Fibroblast of lung (primary cell): ENCODE data around the gene NMT1. TPM values are rescaled to one million over a fixed set of nuclear protein-coding genes. Genes with fewer than 3 reads are reported as not detected.
"Not testable (repeated sequence)": the region's sequence is repeated elsewhere in the genome, so short reads cannot be mapped to it uniquely, and the experiment has no call there.

Source experiments
- DNase-seq, 2 donors: peaks; one replicate each; pipeline versions ENCODE4 v3.0.0 to v3.0.0-alpha.2; 2010; ENCODE audit warnings: low read depth in 2 of 2
- H2AFZ ChIP-seq: 2 replicates; pipeline ENCODE4 v1.5.1; 2012; ENCODE audit warnings: low read length, control low read depth, inconsistent platforms
- H3K27ac ChIP-seq: 2 replicates; pipeline ENCODE4 v1.5.1; 2011; ENCODE audit warnings: low read length, control low read depth; ENCODE audit not compliant: insufficient read depth
- H3K27me3 ChIP-seq: 2 replicates; pipeline ENCODE4 v1.5.1; 2011; ENCODE audit warnings: mild to moderate bottlenecking, low read length; ENCODE audit not compliant: control insufficient read depth, insufficient read depth
- H3K36me3 ChIP-seq: 2 replicates; pipeline ENCODE4 v1.5.1; 2011; ENCODE audit warnings: low read length; ENCODE audit not compliant: control insufficient read depth, insufficient read depth
- H3K4me1 ChIP-seq: 2 replicates; pipeline ENCODE4 v1.5.1; 2011; ENCODE audit warnings: low read length; ENCODE audit not compliant: control insufficient read depth, insufficient read depth; ENCODE audit errors: extremely low read depth
- H3K4me2 ChIP-seq: 2 replicates; pipeline ENCODE4 v1.5.1; 2011; ENCODE audit warnings: low read length, control low read depth; ENCODE audit not compliant: insufficient read depth; ENCODE audit errors: extremely low read depth
- H3K4me3 ChIP-seq, 4 experiments: fragments of 200-600 bp in 1 of 4; sonication (generic) in 1 of 4; replicated peaks in 1 of 4; 2 replicates each; pipeline ENCODE4 v1.5.1; 2011 to 2016; ENCODE audit warnings: low read length in 4 of 4, low read depth in 3 of 4, mild to moderate bottlenecking in 3 of 4, control low read depth in 2 of 4, inconsistent platforms in 1 of 4, mixed read lengths in 1 of 4; ENCODE audit not compliant: insufficient read depth in 1 of 4; ENCODE audit errors: control extremely low read depth in 1 of 4
- H3K79me2 ChIP-seq: 2 replicates; pipeline ENCODE4 v1.5.1; 2012; ENCODE audit warnings: mild to moderate bottlenecking, low read length, inconsistent platforms; ENCODE audit not compliant: control insufficient read depth, insufficient read depth
- H3K9ac ChIP-seq: 2 replicates; pipeline ENCODE4 v1.5.1; 2011; ENCODE audit warnings: mild to moderate bottlenecking, low read length, control low read depth; ENCODE audit not compliant: insufficient read depth
- H3K9me3 ChIP-seq: 2 replicates; pipeline ENCODE4 v1.5.1; 2012; ENCODE audit warnings: low read depth, low read length; ENCODE audit not compliant: control insufficient read depth, insufficient read depth
- H4K20me1 ChIP-seq: 2 replicates; pipeline ENCODE4 v1.5.1; 2011; ENCODE audit warnings: low read length; ENCODE audit not compliant: control insufficient read depth, insufficient read depth; ENCODE audit errors: extremely low read depth
- CTCF ChIP-seq, 2 donors: IDR thresholded peaks in 1 of 2; conservative IDR thresholded peaks in 1 of 2; 1 replicate in 1 of 2; 2 replicates in 1 of 2; pipeline ENCODE4 v1.5.1; 2011 to 2012; ENCODE audit warnings: low read length in 2 of 2, control low read depth in 1 of 2, inconsistent platforms in 1 of 2, low read depth in 1 of 2, mild to moderate bottlenecking in 1 of 2
- EZH2 ChIP-seq: IDR thresholded peaks from 2 replicates; pipeline ENCODE4 v1.5.1; 2012; ENCODE audit warnings: low read length, control low read depth, mild to moderate bottlenecking; ENCODE audit errors: missing control alignments
- polyA plus RNA-seq, 2 donors: library from polyadenylated mRNA; depleted of rRNA in 1 of 2; stranded (reverse) in 1 of 2; unstranded in 1 of 2; fragments of >200 nt; gene quantifications; 2 replicates each; pipeline ENCODE4 v1.2.1, GENCODE V29; 2011 to 2012; ENCODE audit warnings: missing spikeins in 1 of 2
- total RNA-seq: library from RNA; depleted of rRNA; stranded (reverse); fragments of >200 nt; gene quantifications from 2 replicates; pipeline ENCODE4 v1.2.1, GENCODE V29; 2014

Gene NMT1
- total and polyA plus RNA-seq, 2 donors (not counting 1 experiment from before 2014, with no cell fraction given) = 46.2 to 124 TPM

GRCh38 chr17:45048795-45049563 is 12.1 kb upstream of the NMT1 start:
- Histone ChIP-seq H3K79me2 (peaks cover 29% of the 10 kb centered on the region), H3K36me3 (no peaks in the 10 kb centered on the region), H3K27me3 (no peaks in the 10 kb centered on the region), H4K20me1 (no peaks in the 10 kb centered on the region), H3K9me3 (no peaks in the 10 kb centered on the region), H3K4me1 (peaks cover 6% of the 10 kb centered on the region), H3K4me3 (no peak overlapping the region), H3K4me2 (no peak overlapping the region), H3K27ac (no peak overlapping the region), H3K9ac (no peak overlapping the region), H2AFZ (no peak overlapping the region)
- TF ChIP-seq CTCF (conservative IDR thresholded peaks at IDR 0.05 in 1 of 2, IDR thresholded peaks at IDR 0.05 in 1 of 2; ENCODE audit: low read depth in 1 of 2, low read length in 2 of 2) (peak in 1 of 2 donors; percentile 8), EZH2 (no peak)
- DNase-seq = no peak

- H2AFZ ChIP-seq = peak overlapping the region; percentile 43
- peaks cover 24% of the 10 kb centered on the region for H3K79me2 ChIP-seq
- peak overlapping the region; percentile 51 to 76 (median 70) for H3K4me3 ChIP-seq
- H3K4me2 ChIP-seq = peak overlapping the region; percentile 88
- DNase-seq = peak in 1 of 2 donors; percentile 35
- peak overlapping the region; percentile 84 for H3K9ac ChIP-seq
- H4K20me1 ChIP-seq = no peaks in the 10 kb centered on the region
- H3K9me3 ChIP-seq = no peaks in the 10 kb centered on the region
- no peak for TF ChIP-seq EZH2
- TF ChIP-seq CTCF (conservative IDR thresholded peaks at IDR 0.05 in 1 of 2, IDR thresholded peaks at IDR 0.05 in 1 of 2; ENCODE audit: low read depth in 1 of 2, low read length in 2 of 2) = no peak
- peak overlapping the region; percentile 85 for H3K27ac ChIP-seq
- H3K36me3 ChIP-seq = no peaks in the 10 kb centered on the region
- no peaks in the 10 kb centered on the region for H3K27me3 ChIP-seq
- peaks cover 6% of the 10 kb centered on the region for H3K4me1 ChIP-seq
These were observed 10.5 kb upstream of the NMT1 start for GRCh38 chr17:45050481-45051059.

GRCh38 chr17:45051060-45051719 is 9.9 kb upstream of the NMT1 start, which contains the start of gene DCAKD:
Gene DCAKD (minus strand): TSS chr17:45051632. CDS start chr17:45034885, 16,747 bp downstream.
- Histone ChIP-seq H2AFZ (peak within 1 kb of the TSS; percentile 81), H3K9ac (peak within 1 kb of the TSS; percentile 84), H3K27ac (peak within 1 kb of the TSS; percentile 85), H3K27me3 (no peaks in the 10 kb centered on the region), H3K4me2 (peak within 1 kb of the TSS; percentile 100), H3K36me3 (no peaks in the 10 kb centered on the region), H4K20me1 (no peaks in the 10 kb centered on the region), H3K9me3 (no peaks in the 10 kb centered on the region), H3K79me2 (peaks cover 22% of the 10 kb centered on the region), H3K4me3 (peak within 1 kb of the TSS; percentile 65 to 83 (median 72)), H3K4me1 (peaks cover 6% of the 10 kb centered on the region)
- no peak for TF ChIP-seq EZH2
- no peak for TF ChIP-seq CTCF (conservative IDR thresholded peaks at IDR 0.05 in 1 of 2, IDR thresholded peaks at IDR 0.05 in 1 of 2; ENCODE audit: low read depth in 1 of 2, low read length in 2 of 2)
- DNase-seq = peak; percentile 95 to 97

- not testable (repeated sequence) for H3K27me3 ChIP-seq, H3K9ac ChIP-seq, H3K4me3 ChIP-seq, H3K4me1 ChIP-seq, H3K27ac ChIP-seq, H2AFZ ChIP-seq, H3K9me3 ChIP-seq, H3K36me3 ChIP-seq, H3K4me2 ChIP-seq, H4K20me1 ChIP-seq, DNase-seq
- peaks cover 20% of the 10 kb centered on the region for H3K79me2 ChIP-seq
These were observed 9.4 kb upstream of the NMT1 start for GRCh38 chr17:45051720-45052051.
